Transverse colon (tissue), 4 donors: ENCODE data around the gene IFNG.

Experiments
- CTCF ChIP-seq, 5 experiments: fragments of 200-600 bp in 3 of 5; fragments of 450-650 bp in 2 of 5; sonication (generic) in 3 of 5; IDR thresholded peaks; 1 replicate in 2 of 5; 2 replicates in 3 of 5; pipeline ENCODE4 v1.5.1; 2016 to 2017; ENCODE audit warnings: antibody characterized with exemption in 5 of 5, inconsistent platforms in 3 of 5, mild to moderate bottlenecking in 2 of 5, moderate library complexity in 1 of 5
- EP300 ChIP-seq: sonication (generic); formaldehyde crosslinking; IDR thresholded peaks from one replicate; pipeline ENCODE4 v1.6.1; 2017; ENCODE audit warnings: antibody characterized with exemption, low read depth
- POLR2A ChIP-seq: fragments of 450-650 bp; IDR thresholded peaks from one replicate; pipeline ENCODE4 v1.6.1; 2016; ENCODE audit warnings: antibody characterized with exemption, mild to moderate bottlenecking, moderate library complexity
- POLR2AphosphoS5 ChIP-seq, 3 donors: sonication (generic); formaldehyde crosslinking; IDR thresholded peaks; one replicate each; pipeline ENCODE4 v1.6.1; 2016; ENCODE audit warnings: antibody characterized with exemption in 3 of 3

- TF ChIP-seq CTCF (IDR thresholded peaks at IDR 0.05) (no peak), POLR2AphosphoS5 (IDR thresholded peaks at IDR 0.05) (no peak), POLR2A (no peak), EP300 (no peak)
These were observed 44.3 kb downstream of the IFNG start for GRCh38 chr12:68115281-68115680.
